ENCODE data around the gene ADORA2A. TPM values are rescaled to one million over a fixed set of nuclear protein-coding genes. Genes with fewer than 3 reads are reported as not detected.
A peak's percentile ranks its signal among the peaks of the same experiment; 100 is the strongest.

The ADORA2A gene
- total RNA-seq (2013; cell fraction: nucleolus; rRNA removed) = 55.4 and 60.9 TPM in 2 replicates
- total RNA-seq (2014; rRNA removed) (27.4 and 28.5 TPM in 2 replicates), total RNA-seq (2014; rRNA removed; fragmentation: Illumina TruSeq; extraction: Trizol) (10.5 and 10.9 TPM in 2 replicates), total RNA-seq (2021) (22.9 and 23.6 TPM in 2 replicates), polyA plus RNA-seq (2011; rRNA removed) (16.2 and 31.2 TPM in 2 replicates), polyA plus RNA-seq (2014; fragmentation: Illumina TruSeq; extraction: Trizol) (4.6 and 15.9 TPM in 2 replicates), polyA plus RNA-seq (2014; fragmentation: Nextera tagmentation; extraction: Ambion mirVana) (1 to 10 TPM in 1 of 2 experiments, under 1 TPM in 1; 0.69 to 1.6 TPM), polyA plus RNA-seq (2014; rRNA removed) (29.6 and 30.5 TPM in 2 replicates), polyA plus RNA-seq (2016; fragmentation: Nextera tagmentation; extraction: Ambion mirVana) (10 to 100 TPM; 15.8 to 20.6 TPM), polyA minus RNA-seq (2011; rRNA and poly(A)+ RNA removed) (38.3 and 56.7 TPM in 2 replicates), Bru-seq, nascent RNA (percentile 79 among the genes with signal in this experiment), BruChase-seq, experiment 1, labeled RNA remaining after a 6-hour chase (percentile 85 among the genes with signal in this experiment), BruChase-seq, experiment 2, labeled RNA remaining after a 2-hour chase (percentile 78 among the genes with signal in this experiment)
- 9.5 TPM for polyA plus RNA-seq (2011; ENCODE audit: low read depth)
- polyA plus RNA-seq (2011; cell fraction: cytosol; rRNA removed) = 49.3 and 77.4 TPM in 2 replicates
- polyA plus RNA-seq (2011; cell fraction: nucleus; rRNA removed) = 45.4 and 47.1 TPM in 2 replicates
- polyA plus RNA-seq (2012) = 22.8 and 28.8 TPM in 2 replicates
- polyA minus RNA-seq (2011; cell fraction: cytosol; rRNA and poly(A)+ RNA removed) = 11.3 and 12.3 TPM in 2 replicates
- 15.4 and 23.7 TPM in 2 replicates for polyA minus RNA-seq (2011; cell fraction: nucleus; rRNA and poly(A)+ RNA removed)
- long read RNA-seq, experiment 1, transcript ADORA2A-201 (3 exons, 2,569 nt) = major isoform, 16 of 42 reads
- long read RNA-seq, experiment 1, partial matches to known transcripts = 2 of 42 reads
- long read RNA-seq, experiment 1, other reads (novel, unspliced or antisense) = 22 of 42 reads
- long read RNA-seq, experiment 2, partial matches to known transcripts = 1 of 8 reads
- long read RNA-seq, experiment 2, other reads (novel, unspliced or antisense) = 3 of 8 reads

DNA sequence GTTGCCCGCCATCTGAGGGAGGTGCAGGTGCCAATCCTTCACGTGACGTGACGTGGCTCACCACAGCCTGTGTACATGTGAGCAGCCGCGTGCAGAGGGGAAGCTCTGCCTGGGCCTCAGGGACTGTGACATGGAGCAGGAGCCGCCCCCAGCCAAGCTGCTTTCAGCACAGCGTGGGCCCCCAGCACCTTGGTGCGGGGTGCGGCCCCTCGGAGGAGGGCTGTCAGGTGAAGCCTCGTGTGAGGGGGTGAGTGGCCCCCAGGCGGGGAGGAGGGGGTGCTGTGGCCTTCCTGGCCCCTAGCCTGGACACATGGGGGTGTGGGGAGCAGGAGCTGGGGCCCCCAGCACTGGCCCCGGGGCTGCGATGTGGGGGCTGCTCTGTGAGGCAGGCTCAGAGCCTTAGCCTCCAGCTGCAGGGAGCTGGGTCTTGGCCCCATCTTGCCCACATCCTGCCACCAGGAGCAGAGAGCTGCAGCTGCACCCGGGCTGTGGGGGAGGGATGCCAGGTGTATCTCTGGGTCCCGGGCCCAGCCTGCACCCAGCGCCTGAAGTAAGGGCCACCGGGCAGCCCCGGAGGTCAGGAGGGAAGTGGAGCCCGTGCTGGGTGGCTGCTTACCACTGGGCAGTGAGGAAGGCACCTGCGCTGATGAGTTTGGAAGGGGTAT lies at the start of gene ADORA2A:
ADORA2A (plus strand) TSS at position 100 of the 665 bp plus-strand sequence. CDS start 5,806 bp downstream, outside the sequence.
- ChIA-PET SMC1A (ENCODE audit: uncharacterized antibody, unreplicated experiment) (interaction anchor here (0.6 to 8.9 kb wide), 10 partner anchors 9 to 185 kb away, joined by 3 to 48 read pairs (median 6); no protein-coding TSS in a partner anchor), RAD21 (ENCODE audit: unreplicated experiment) (interaction anchor here (0.9 to 10.4 kb wide), 9 partner anchors 8 to 127 kb away, joined by 3 to 107 read pairs (median 8); partner anchors contain the start of gene GUCD1)
- intact Hi-C loops (cut with micrococcal nuclease; ENCODE audit: unreplicated experiment) = no loop called here
- peak; percentile 51 for TF ChIP-seq NR2F1 (conservative IDR thresholded peaks at IDR 0.05)
- TF ChIP-seq, protein P1, sequence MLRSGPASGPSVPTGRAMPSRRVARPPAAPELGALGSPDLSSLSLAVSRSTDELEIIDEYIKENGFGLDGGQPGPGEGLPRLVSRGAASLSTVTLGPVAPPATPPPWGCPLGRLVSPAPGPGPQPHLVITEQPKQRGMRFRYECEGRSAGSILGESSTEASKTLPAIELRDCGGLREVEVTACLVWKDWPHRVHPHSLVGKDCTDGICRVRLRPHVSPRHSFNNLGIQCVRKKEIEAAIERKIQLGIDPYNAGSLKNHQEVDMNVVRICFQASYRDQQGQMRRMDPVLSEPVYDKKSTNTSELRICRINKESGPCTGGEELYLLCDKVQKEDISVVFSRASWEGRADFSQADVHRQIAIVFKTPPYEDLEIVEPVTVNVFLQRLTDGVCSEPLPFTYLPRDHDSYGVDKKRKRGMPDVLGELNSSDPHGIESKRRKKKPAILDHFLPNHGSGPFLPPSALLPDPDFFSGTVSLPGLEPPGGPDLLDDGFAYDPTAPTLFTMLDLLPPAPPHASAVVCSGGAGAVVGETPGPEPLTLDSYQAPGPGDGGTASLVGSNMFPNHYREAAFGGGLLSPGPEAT (IDR thresholded peaks at IDR 0.05; ENCODE audit: low read depth) = peak; percentile 60; the same call in 1 of the 2 replicates
- peak; percentile 78 for TF ChIP-seq SIN3A (IDR thresholded peaks at IDR 0.05; ENCODE audit: low read depth, low read length)
- TF ChIP-seq LARP7 (IDR thresholded peaks at IDR 0.05) = peak; percentile 38
- TF ChIP-seq CTCF (IDR thresholded peaks at IDR 0.05 in 2 of 3, conservative IDR thresholded peaks at IDR 0.05 in 1 of 3; ENCODE audit: control insufficient read depth in 2 of 3, extremely low read depth in 1 of 3, insufficient read depth in 1 of 3, low read depth in 3 of 3, low read length in 3 of 3) = no peak
- 0 out of 2 replicates have a peak, but pooled peaks have one; percentile 12 for TF ChIP-seq BCL11A (IDR thresholded peaks at IDR 0.05; ENCODE audit: low read depth, low read length)
- peak; percentile 77 for TF ChIP-seq MXI1 (IDR thresholded peaks at IDR 0.05; ENCODE audit: low read depth, low read length)
- TF ChIP-seq EED (IDR thresholded peaks at IDR 0.05; ENCODE audit: low read depth) = peak; percentile 69
- TF ChIP-seq BHLHE40 (IDR thresholded peaks at IDR 0.05; ENCODE audit: borderline replicate concordance in 1 of 2, low read depth in 2 of 2, low read length in 1 of 2) = peak; percentile 99 to 100
- TF ChIP-seq RELA (IDR thresholded peaks at IDR 0.05; ENCODE audit: borderline replicate concordance, partially characterized antibody) = peak; percentile 49
- 0 out of 4 replicates have a peak, but pooled peaks of 1 of the 2 experiments have one; percentile 4 for TF ChIP-seq SRF (IDR thresholded peaks at IDR 0.05; ENCODE audit: low read depth in 2 of 2, low read length in 2 of 2)
- no peak for TF ChIP-seq KAT2A (conservative IDR thresholded peaks at IDR 0.05; ENCODE audit: control insufficient read depth, low read depth, low read length)
- TF ChIP-seq SPI1 (IDR thresholded peaks at IDR 0.05; ENCODE audit: borderline replicate concordance, insufficient read depth, low read depth, low read length) = peak; percentile 32; the same call in 1 of the 2 replicates
- TF ChIP-seq BACH1 (IDR thresholded peaks at IDR 0.05; ENCODE audit: borderline replicate concordance) = peak; percentile 46; the same call in 1 of the 2 replicates
- peak; percentile 71 for TF ChIP-seq POLR2A (IDR thresholded peaks at IDR 0.05; ENCODE audit: low read depth, low read length)
- peak; percentile 82 for TF ChIP-seq DPF2 (IDR thresholded peaks at IDR 0.05)

More for the DNA sequence above, at the start of gene ADORA2A:
- DNase-seq (ENCODE audit: low read depth, low spot score) = peak; percentile 35
- peak within 1 kb of the TSS; percentile 73 for H3K9ac ChIP-seq (ENCODE audit: control insufficient read depth, insufficient read depth, low read length)
- no peaks in the 10 kb centered on the region for H3K27me3 ChIP-seq (replicated peaks in 1 of 2; ENCODE audit: control insufficient read depth in 2 of 2, insufficient read depth in 2 of 2, low read length in 1 of 2)
- H3K36me3 ChIP-seq (ENCODE audit: control insufficient read depth in 2 of 2, insufficient read depth in 2 of 2, low read length in 1 of 2) = no peaks in the 10 kb centered on the region
- peak; percentile 49 for FAIRE-seq
- H3K4me1 ChIP-seq (ENCODE audit: control insufficient read depth, insufficient read depth, low read length) = peaks cover 44% of the 10 kb centered on the region
- no peaks in the 10 kb centered on the region for H3K9me3 ChIP-seq (replicated peaks; ENCODE audit: control insufficient read depth, insufficient read depth, low read length)
- CTCF ChIA-PET = interaction anchor here (1.0 to 19.9 kb wide), 8 partner anchors 9 to 104 kb away, joined by 3 to 332 read pairs (median 8); no protein-coding TSS in a partner anchor
- BruUV-seq (replicated peaks) = no TSS peak
- H3K4me2 ChIP-seq (ENCODE audit: control insufficient read depth, insufficient read depth) = peak within 1 kb of the TSS; percentile 83
- in situ Hi-C loops (cut with MboI) = no loop called here
- H4K20me1 ChIP-seq (ENCODE audit: control insufficient read depth, insufficient read depth) = no peaks in the 10 kb centered on the region
- H2AFZ ChIP-seq (ENCODE audit: control insufficient read depth, low read depth, low read length) = peak within 1 kb of the TSS; percentile 86
- H3K27ac ChIP-seq (ENCODE audit: control insufficient read depth, insufficient read depth) = peak within 1 kb of the TSS; percentile 89
- peak; percentile 64 for ATAC-seq
- peak within 1 kb of the TSS; percentile 60 for H3K4me3 ChIP-seq
- 3% methylated on average over 22 of the region's 22 CpGs for WGBS (ENCODE audit: insufficient coverage, insufficient replicate concordance, low lambda C conversion rate, missing lambda C conversion rate)
- POLR2A ChIA-PET = interaction anchor here (0.7 to 3.0 kb wide), 10 partner anchors 10 to 128 kb away, joined by 3 to 24 read pairs (median 5); partner anchors contain the start of gene GUCD1
- peaks cover 77% of the 10 kb centered on the region for H3K79me2 ChIP-seq (ENCODE audit: control insufficient read depth, insufficient read depth, low read length)
